Trophoblast cell (in vitro differentiated cells and primary cell): ENCODE data around the gene TCF12.
"Not testable (repeated sequence)": the region's sequence is repeated elsewhere in the genome, so short reads cannot be mapped to it uniquely, and the experiment has no call there.

Experiments
- DNase-seq, 2 donors: peaks; one replicate each; pipeline ENCODE4 v3.0.0-alpha.2; 2016
- H2AFZ ChIP-seq: 2 replicates; pipeline ENCODE4 v1.6.1; 2013; ENCODE audit warnings: low read length, moderate library complexity, mild to moderate bottlenecking; ENCODE audit not compliant: insufficient read depth, poor library complexity
- H2AK5ac ChIP-seq: 2 replicates; pipeline ENCODE4 v1.6.1; 2013; ENCODE audit warnings: mild to moderate bottlenecking, low read length
- H2BK120ac ChIP-seq: 2 replicates; pipeline ENCODE4 v1.6.1; 2013; ENCODE audit warnings: low read length, mild to moderate bottlenecking, moderate library complexity; ENCODE audit not compliant: insufficient read depth, poor library complexity
- H2BK12ac ChIP-seq: 2 replicates; pipeline ENCODE4 v1.6.1; 2013; ENCODE audit warnings: mild to moderate bottlenecking, low read length, moderate library complexity
- H2BK5ac ChIP-seq: 2 replicates; pipeline ENCODE4 v1.6.1; 2013; ENCODE audit warnings: low read length, low read depth, moderate library complexity, mild to moderate bottlenecking; ENCODE audit not compliant: poor library complexity
- H3K14ac ChIP-seq: 2 replicates; pipeline ENCODE4 v1.6.1; 2013; ENCODE audit warnings: mild to moderate bottlenecking, low read length
- H3K18ac ChIP-seq: 2 replicates; pipeline ENCODE4 v1.6.1; 2013; ENCODE audit warnings: mild to moderate bottlenecking, low read length
- H3K23ac ChIP-seq: 2 replicates; pipeline ENCODE4 v1.6.1; 2013; ENCODE audit warnings: low read length
- H3K27ac ChIP-seq: 2 replicates; pipeline ENCODE4 v1.5.1; 2013; ENCODE audit warnings: low read depth, mild to moderate bottlenecking, inconsistent platforms, low read length, moderate library complexity
- H3K27me3 ChIP-seq: 2 replicates; pipeline ENCODE4 v1.6.1; 2013; ENCODE audit warnings: inconsistent platforms, mild to moderate bottlenecking, low read length, moderate library complexity; ENCODE audit not compliant: insufficient read depth
- H3K36me3 ChIP-seq, 2 experiments: 1 replicate in 1 of 2; 2 replicates in 1 of 2; pipeline ENCODE4 v1.6.1; 2013; ENCODE audit warnings: low read length in 2 of 2, mild to moderate bottlenecking in 2 of 2, moderate library complexity in 1 of 2; ENCODE audit not compliant: insufficient read depth in 2 of 2, control insufficient read depth in 1 of 2
- H3K4ac ChIP-seq: 2 replicates; pipeline ENCODE4 v1.6.1; 2013; ENCODE audit warnings: low read depth, mild to moderate bottlenecking, low read length, moderate library complexity
- H3K4me1 ChIP-seq, 2 experiments: 1 replicate in 1 of 2; 2 replicates in 1 of 2; pipeline ENCODE4 v1.6.1; 2013; ENCODE audit warnings: low read length in 2 of 2, mild to moderate bottlenecking in 2 of 2, moderate library complexity in 1 of 2; ENCODE audit not compliant: insufficient read depth in 2 of 2, control insufficient read depth in 1 of 2
- H3K4me2 ChIP-seq: 2 replicates; pipeline ENCODE4 v1.6.1; 2013; ENCODE audit warnings: inconsistent platforms, mild to moderate bottlenecking, low read length, moderate library complexity
- H3K4me3 ChIP-seq: 2 replicates; pipeline ENCODE4 v1.5.1; 2013; ENCODE audit warnings: mild to moderate bottlenecking, low read depth, low read length, inconsistent platforms
- H3K79me1 ChIP-seq: one replicate; pipeline ENCODE4 v1.6.1; 2013; ENCODE audit warnings: low read length
- H3K79me2 ChIP-seq: 2 replicates; pipeline ENCODE4 v1.6.1; 2013; ENCODE audit warnings: low read length, mild to moderate bottlenecking; ENCODE audit not compliant: control insufficient read depth, insufficient read depth, poor library complexity
- H3K9ac ChIP-seq: 2 replicates; pipeline ENCODE4 v1.6.1; 2013; ENCODE audit warnings: mild to moderate bottlenecking, low read length
- H3K9me3 ChIP-seq: 2 replicates; pipeline ENCODE4 v1.6.1; 2013; ENCODE audit warnings: low read depth, mild to moderate bottlenecking, control low read depth, inconsistent platforms, low read length; ENCODE audit not compliant: insufficient read depth
- H4K12ac ChIP-seq: 2 replicates; pipeline ENCODE4 v1.6.1; 2013; ENCODE audit warnings: low read depth, mild to moderate bottlenecking, low read length, moderate library complexity
- H4K8ac ChIP-seq: 2 replicates; pipeline ENCODE4 v1.6.1; 2013; ENCODE audit warnings: low read depth, mild to moderate bottlenecking, low read length, moderate library complexity
- H4K91ac ChIP-seq: one replicate; pipeline ENCODE4 v1.6.1; 2013; ENCODE audit warnings: low read depth, mild to moderate bottlenecking, low read length, moderate library complexity
- WGBS: extraction: QIAGEN DNeasy Blood & Tissue Kit; methylation state at CpG from one replicate; pipeline ENCODE4 v1.1.7; 2013; ENCODE audit warnings: missing lambda C conversion rate; ENCODE audit not compliant: insufficient read length, insufficient coverage; ENCODE audit errors: extremely low coverage; 5-methylcytosine and 5-hydroxymethylcytosine counted together

TCF12 gene

GRCh38 chr15:57149196-57149595 lies 230.8 kb downstream of the TCF12 start:
- no peak for DNase-seq
- Histone ChIP-seq H3K9me3 (peaks cover 3% of the 10 kb centered on the region), H3K18ac (no peak overlapping the region), H2AFZ (no peak overlapping the region), H3K27ac (no peak overlapping the region), H3K79me2 (no peaks in the 10 kb centered on the region), H3K14ac (no peak overlapping the region), H3K9ac (no peak overlapping the region), H3K4me1 (no peaks in the 10 kb centered on the region), H2BK5ac (no peak overlapping the region), H2BK12ac (no peak overlapping the region), H3K4me3 (no peak overlapping the region), H3K4ac (no peak overlapping the region), H3K36me3 (peaks cover 4 to 7% of the 10 kb centered on the region in 2 experiments), H2AK5ac (no peak overlapping the region), H4K8ac (no peak overlapping the region), H3K23ac (no peak overlapping the region), H3K79me1 (no peaks in the 10 kb centered on the region), H4K91ac (no peak overlapping the region), H3K4me2 (no peak overlapping the region), H4K12ac (no peak overlapping the region), H2BK120ac (no peak overlapping the region), H3K27me3 (no peaks in the 10 kb centered on the region)

GRCh38 chr15:57150066-57150865 lies 231.8 kb downstream of the TCF12 start:
- Histone ChIP-seq H3K4me2 (no peak overlapping the region), H3K9me3 (peaks cover 3% of the 10 kb centered on the region), H3K36me3 (peaks cover 4 to 7% of the 10 kb centered on the region in 2 experiments), H2AFZ (no peak overlapping the region), H2AK5ac (no peak overlapping the region), H2BK12ac (no peak overlapping the region), H3K9ac (no peak overlapping the region), H3K27me3 (no peaks in the 10 kb centered on the region), H2BK5ac (no peak overlapping the region), H2BK120ac (no peak overlapping the region), H3K4me3 (no peak overlapping the region), H3K18ac (no peak overlapping the region), H4K12ac (no peak overlapping the region), H4K91ac (no peak overlapping the region), H3K27ac (no peak overlapping the region), H3K4ac (no peak overlapping the region), H3K14ac (no peak overlapping the region), H4K8ac (no peak overlapping the region), H3K79me1 (no peaks in the 10 kb centered on the region), H3K79me2 (no peaks in the 10 kb centered on the region), H3K23ac (no peak overlapping the region), H3K4me1 (no peaks in the 10 kb centered on the region)
- no CpG with 5 or more reads among the region's 4 CpGs for WGBS
- no peak for DNase-seq

GRCh38 chr15:57150866-57151203 lies 232.4 kb downstream of the TCF12 start:
- H4K12ac ChIP-seq, H3K9me3 ChIP-seq, H2AFZ ChIP-seq, H3K14ac ChIP-seq, H3K79me1 ChIP-seq, H2BK120ac ChIP-seq, H4K8ac ChIP-seq, H3K4me3 ChIP-seq, H2AK5ac ChIP-seq, H3K27ac ChIP-seq, H3K27me3 ChIP-seq, H3K18ac ChIP-seq, H3K23ac ChIP-seq, H2BK12ac ChIP-seq, H3K4ac ChIP-seq, H3K36me3 ChIP-seq, H3K4me1 ChIP-seq, H3K79me2 ChIP-seq, H2BK5ac ChIP-seq, H4K91ac ChIP-seq, H3K9ac ChIP-seq, H3K4me2 ChIP-seq, DNase-seq: not testable (repeated sequence)
- no CpG with 5 or more reads among the region's 1 CpG for whole genome bisulfite sequencing

- Histone ChIP-seq H3K23ac (no peak overlapping the region), H2AK5ac (no peak overlapping the region), H3K18ac (no peak overlapping the region), H3K27me3 (no peaks in the 10 kb centered on the region), H3K4me2 (no peak overlapping the region), H3K79me2 (no peaks in the 10 kb centered on the region), H3K14ac (no peak overlapping the region), H3K9me3 (peaks cover 3% of the 10 kb centered on the region), H4K91ac (no peak overlapping the region), H3K4me3 (no peak overlapping the region), H4K12ac (no peak overlapping the region), H3K4me1 (no peaks in the 10 kb centered on the region), H3K79me1 (no peaks in the 10 kb centered on the region), H3K4ac (no peak overlapping the region), H4K8ac (no peak overlapping the region), H2AFZ (no peak overlapping the region), H2BK5ac (no peak overlapping the region), H2BK120ac (no peak overlapping the region), H2BK12ac (no peak overlapping the region), H3K36me3 (peaks cover 4 to 7% of the 10 kb centered on the region in 2 experiments), H3K9ac (no peak overlapping the region), H3K27ac (no peak overlapping the region)
- DNase-seq, result no peak
- WGBS, result no CpG with 5 or more reads among the region's 1 CpG
These were observed 233.7 kb downstream of the TCF12 start for GRCh38 chr15:57152133-57152532.
